Endothelial cell of umbilical vein (primary cell): ENCODE data around the gene CUL5. TPM values are rescaled to one million over a fixed set of nuclear protein-coding genes. Genes with fewer than 3 reads are reported as not detected.

Experiments used
- BruUV-seq: library from RNA; stranded (reverse); fragments of 400-500 nt; replicated peaks from 2 replicates; lab custom pipeline; 2021; lab: Mats Ljungman, UMichigan
- CTCF ChIA-PET: fragments of 300-600, 350-600 bp; sonication (Branson Sonifier 250); formaldehyde crosslinking; loops from one replicate; lab custom pipeline; 2021; ENCODE audit warnings: antibody characterized with exemption, inconsistent platforms; lab: Charles Lee
- POLR2A ChIA-PET: fragments of 300-600, 350-600 bp; sonication (Branson Sonifier 250); formaldehyde crosslinking; loops from one replicate; lab custom pipeline; 2021; ENCODE audit warnings: antibody characterized with exemption, inconsistent platforms; lab: Charles Lee
- DNase-seq: peaks from one replicate; pipeline ENCODE4 v3.0.0-alpha.2; 2011; ENCODE audit warnings: low read depth, low spot score
- FAIRE-seq: peaks from 2 replicates; lab custom pipeline; 2011; peaks lifted over from hg19 to GRCh38; lab: Jason Lieb, UNC
- H2AFZ ChIP-seq: 2 replicates; pipeline ENCODE4 v1.6.0; 2012; ENCODE audit warnings: low read depth, low read length, control low read depth, inconsistent platforms
- H3K27ac ChIP-seq: 2 replicates; pipeline ENCODE4 v1.5.1; 2011; ENCODE audit warnings: low read depth, mild to moderate bottlenecking, control low read depth, low read length, moderate library complexity; ENCODE audit not compliant: insufficient read depth
- H3K27me3 ChIP-seq, 2 experiments: 2 replicates each; pipeline versions ENCODE4 v1.6.0 to v1.6.1; 2011; ENCODE audit warnings: low read length in 2 of 2, mixed read lengths in 1 of 2; ENCODE audit not compliant: control insufficient read depth in 2 of 2, insufficient read depth in 2 of 2
- H3K36me3 ChIP-seq, 2 experiments: 2 replicates in 1 of 2; 3 replicates in 1 of 2; pipeline ENCODE4 v1.5.1; 2011; ENCODE audit warnings: low read length in 2 of 2, mild to moderate bottlenecking in 1 of 2, moderate library complexity in 1 of 2; ENCODE audit not compliant: control insufficient read depth in 2 of 2, insufficient read depth in 2 of 2; ENCODE audit errors: extremely low read depth in 1 of 2
- H3K4me1 ChIP-seq: 3 replicates; pipeline ENCODE4 v1.5.1; 2011; ENCODE audit warnings: mild to moderate bottlenecking, low read length; ENCODE audit not compliant: control insufficient read depth, insufficient read depth; ENCODE audit errors: extremely low read depth
- H3K4me2 ChIP-seq: 2 replicates; pipeline ENCODE4 v1.6.1; 2011; ENCODE audit warnings: low read length, control low read depth, mixed read lengths; ENCODE audit not compliant: insufficient read depth
- H3K4me3 ChIP-seq, 3 experiments: fragments of 200-600 bp in 1 of 3; sonication (generic), shearing (Covaris generic) in 1 of 3; replicated peaks in 1 of 3; 2 replicates each; pipeline ENCODE4 v1.5.1; 2011 to 2016; ENCODE audit warnings: control low read depth in 3 of 3, low read length in 3 of 3, mild to moderate bottlenecking in 2 of 3, inconsistent platforms in 1 of 3, low read depth in 1 of 3, moderate library complexity in 1 of 3; ENCODE audit not compliant: insufficient read depth in 1 of 3
- H3K79me2 ChIP-seq: 2 replicates; pipeline ENCODE4 v1.6.0; 2012; ENCODE audit warnings: low read length, inconsistent platforms; ENCODE audit not compliant: control insufficient read depth, insufficient read depth
- H3K9ac ChIP-seq: replicated peaks from 2 replicates; pipeline ENCODE3; 2011; ENCODE audit warnings: low read length, control low read depth; ENCODE audit not compliant: insufficient read depth; ENCODE audit errors: extremely low read depth
- H3K9me1 ChIP-seq: replicated peaks from 3 replicates; pipeline ENCODE4 v1.6.0; 2011; ENCODE audit warnings: mild to moderate bottlenecking, low read length; ENCODE audit not compliant: control insufficient read depth, insufficient read depth; ENCODE audit errors: extremely low read depth
- H3K9me3 ChIP-seq: replicated peaks from 2 replicates; pipeline ENCODE4 v1.5.1; 2012; ENCODE audit warnings: low read length, inconsistent platforms; ENCODE audit not compliant: control insufficient read depth, insufficient read depth
- H4K20me1 ChIP-seq: replicated peaks from 2 replicates; pipeline ENCODE3; 2011; ENCODE audit warnings: mild to moderate bottlenecking, low read length; ENCODE audit not compliant: control insufficient read depth, insufficient read depth; ENCODE audit errors: extremely low read depth
- CTCF ChIP-seq, 2 donors: IDR thresholded peaks; 1 replicate in 1 of 2; 2 replicates in 1 of 2; pipeline ENCODE4 v1.5.1; 2011; ENCODE audit warnings: low read length in 2 of 2, mild to moderate bottlenecking in 2 of 2, moderate library complexity in 2 of 2, control low read depth in 1 of 2, inconsistent platforms in 1 of 2, low read depth in 1 of 2; ENCODE audit not compliant: insufficient read depth in 1 of 2; ENCODE audit errors: extremely low read depth in 1 of 2
- EZH2 ChIP-seq: IDR thresholded peaks from 2 replicates; pipeline ENCODE4 v1.6.1; 2012; ENCODE audit warnings: borderline replicate concordance, low read depth, mild to moderate bottlenecking, moderate library complexity, low read length, inconsistent platforms; ENCODE audit not compliant: severe bottlenecking
- FOS ChIP-seq: IDR thresholded peaks from 2 replicates; pipeline ENCODE4 v1.6.1; 2011; ENCODE audit warnings: mild to moderate bottlenecking, low read length, moderate library complexity, borderline replicate concordance; ENCODE audit not compliant: insufficient read depth
- GATA2 ChIP-seq: IDR thresholded peaks from 2 replicates; pipeline ENCODE4 v1.7.0; 2011; ENCODE audit warnings: low read depth, mild to moderate bottlenecking, moderate library complexity, mixed read lengths, low read length; ENCODE audit not compliant: insufficient read length, insufficient read depth
- JUN ChIP-seq: IDR thresholded peaks from 2 replicates; pipeline ENCODE4 v1.6.1; 2011; ENCODE audit warnings: borderline replicate concordance, low read depth; ENCODE audit not compliant: insufficient read length, insufficient read depth
- MAX ChIP-seq: IDR thresholded peaks from 2 replicates; pipeline ENCODE4 v1.6.1; 2011; ENCODE audit not compliant: insufficient read depth, insufficient read length
- MYC ChIP-seq: IDR thresholded peaks from one replicate; pipeline ENCODE4 v1.6.1; 2011; ENCODE audit warnings: mild to moderate bottlenecking, low read depth, low read length
- POLR2A ChIP-seq: IDR thresholded peaks from 2 replicates; pipeline ENCODE4 v1.6.1; 2012; ENCODE audit warnings: low read depth, mild to moderate bottlenecking, control low read depth, low read length
- POLR2AphosphoS5 ChIP-seq: IDR thresholded peaks from 2 replicates; pipeline ENCODE4 v1.6.1; 2012; ENCODE audit warnings: low read depth, mild to moderate bottlenecking, control low read depth, low read length, moderate library complexity; ENCODE audit not compliant: insufficient read depth
- dilution Hi-C: fragments of 300-500 bp; cut with MboI; formaldehyde crosslinking; loops from one replicate; pipeline ENCODE4 v1.15.0; 2019; ENCODE audit warnings: low sequenced_read_pairs; ENCODE audit not compliant: extremely low pct_ligation_motif_present
- intact Hi-C: fragments of 100-400 bp; cut with micrococcal nuclease; formaldehyde crosslinking; loops from one replicate; pipeline ENCODE4 v1.10.0; 2022
- polyA plus RNA-seq, 4 experiments: library from polyadenylated mRNA; depleted of rRNA in 3 of 4; stranded (reverse) in 3 of 4; unstranded in 1 of 4; fragments of >200 nt; gene quantifications; 2 replicates each; pipeline versions ENCODE4 v1.2.1 to v1.2.3, GENCODE V29; 2011 to 2012; ENCODE audit warnings: missing spikeins in 1 of 4
- total RNA-seq: library from RNA; stranded (reverse); gene quantifications from 2 replicates; pipeline ENCODE4 v1.2.3, GENCODE V29; 2021

The CUL5 gene
- total and polyA plus RNA-seq, 2 donors (not counting 3 experiments of a cell fraction or from before 2014, with no cell fraction given), result 9.9 to 36.6 TPM

GRCh38 chr11:108142304-108142703, 133.6 kb downstream of the CUL5 start:
- BruUV-seq, result no TSS peak
- CTCF ChIA-PET, result interaction anchor here (1.0 to 1.2 kb wide), 2 partner anchors 13 to 133 kb away, joined by 3 read pairs; partner anchors contain the start of gene CUL5
- DNase-seq, result no peak
- dilution Hi-C loops (no loop called here), intact Hi-C loops (no loop called here)
- Histone ChIP-seq H3K4me2 (no peak overlapping the region), H3K27ac (no peak overlapping the region), H3K4me1 (no peaks in the 10 kb centered on the region), H3K27me3 (no peaks in the 10 kb centered on the region), H2AFZ (no peak overlapping the region), H3K4me3 (no peak overlapping the region), H3K9me3 (no peaks in the 10 kb centered on the region), H4K20me1 (no peaks in the 10 kb centered on the region), H3K9me1 (no peaks in the 10 kb centered on the region), H3K36me3 (peaks cover 10 to 22% of the 10 kb centered on the region in 2 experiments), H3K9ac (no peak overlapping the region), H3K79me2 (no peaks in the 10 kb centered on the region)
- POLR2A ChIA-PET, result no interaction called here
- TF ChIP-seq EZH2, result no peak
- no peak for TF ChIP-seq MYC
- no peak for TF ChIP-seq POLR2AphosphoS5
- no peak for FAIRE-seq

GRCh38 chr11:108144615-108145014, 135.9 kb downstream of the CUL5 start:
- Histone ChIP-seq H3K4me2 (no peak overlapping the region), H3K4me3 (no peak overlapping the region), H3K79me2 (no peaks in the 10 kb centered on the region), H3K36me3 (peaks cover 12 to 26% of the 10 kb centered on the region in 2 experiments), H2AFZ (no peak overlapping the region), H4K20me1 (no peaks in the 10 kb centered on the region), H3K4me1 (no peaks in the 10 kb centered on the region), H3K27ac (no peak overlapping the region), H3K27me3 (no peaks in the 10 kb centered on the region), H3K9me1 (no peaks in the 10 kb centered on the region), H3K9me3 (no peaks in the 10 kb centered on the region), H3K9ac (no peak overlapping the region)
- no peak for FAIRE-seq
- CTCF ChIA-PET, result interaction anchor here (1.1 to 2.5 kb wide), 2 partner anchors 10 to 27 kb away, joined by 4 to 12 read pairs; no protein-coding TSS in a partner anchor
- no peak for DNase-seq
- POLR2A ChIA-PET, result interaction anchor here (0.7 to 0.8 kb wide), 2 partner anchors 10 to 392 kb away, joined by 3 to 4 read pairs; no protein-coding TSS in a partner anchor
- intact Hi-C loops (no loop called here), dilution Hi-C loops (no loop called here)
- TF ChIP-seq POLR2A (no peak), FOS (no peak), GATA2 (no peak), MYC (no peak), JUN (no peak), CTCF (IDR thresholded peaks at IDR 0.05; ENCODE audit: extremely low read depth in 1 of 2, insufficient read depth in 1 of 2, low read depth in 1 of 2, low read length in 2 of 2) (no peak), EZH2 (no peak), POLR2AphosphoS5 (no peak), MAX (no peak)
- BruUV-seq, result no TSS peak
